PFSK-1 (cell line): ENCODE results near the gene TMEM132E. TPM values are rescaled to one million over a fixed set of nuclear protein-coding genes. Genes with fewer than 3 reads are reported as not detected.

ENCODE experiments used
- FOXP2 ChIP-seq: optimal IDR thresholded peaks from 2 replicates; pipeline ENCODE3; 2011; ENCODE audit warnings: borderline replicate concordance, control low read depth, inconsistent platforms; ENCODE audit not compliant: insufficient read depth; ENCODE audit errors: extremely low read length, extremely low read depth
- POLR2AphosphoS5 ChIP-seq: IDR thresholded peaks from 2 replicates; pipeline ENCODE4 v1.6.1; 2012; ENCODE audit warnings: low read depth, mild to moderate bottlenecking, control low read depth, low read length, moderate library complexity
- REST ChIP-seq, 2 experiments: IDR thresholded peaks; 2 replicates each; pipeline versions ENCODE4 v1.6.1 to v1.8.0; 2011 to 2012; ENCODE audit warnings: low read depth in 2 of 2, low read length in 2 of 2, control low read depth in 1 of 2, inconsistent platforms in 1 of 2, mild to moderate bottlenecking in 1 of 2, moderate library complexity in 1 of 2; ENCODE audit not compliant: insufficient read depth in 1 of 2
- SIN3A ChIP-seq: IDR thresholded peaks from 2 replicates; pipeline ENCODE4 v1.6.1; 2012; ENCODE audit warnings: mild to moderate bottlenecking, low read length, moderate library complexity, borderline replicate concordance; ENCODE audit not compliant: insufficient read depth
- TAF1 ChIP-seq: IDR thresholded peaks from 2 replicates; pipeline ENCODE4 v1.6.1; 2012; ENCODE audit warnings: low read length, control low read depth, borderline replicate concordance; ENCODE audit not compliant: insufficient read depth
- polyA plus RNA-seq: library from polyadenylated mRNA; unstranded; fragments of >200 nt; gene quantifications from one replicate; pipeline ENCODE4 v1.2.1, GENCODE V29; 2012; ENCODE audit warnings: low read depth, missing spikeins; ENCODE audit not compliant: insufficient read length

The TMEM132E gene
- 30.1 TPM for polyA plus RNA-seq

- TF ChIP-seq REST (IDR thresholded peaks at IDR 0.05; ENCODE audit: insufficient read depth in 1 of 2, low read depth in 2 of 2, low read length in 2 of 2) (no peak), SIN3A (peak; percentile 20; the same call in 1 of the 2 replicates), FOXP2 (no peak)
These were observed at the start of gene TMEM132E for GRCh38 chr17:34579017-34579946. TSS of gene TMEM132E (plus strand) at chr17:34579582. CDS start at chr17:34581077, 1,495 bp downstream.

- no peak for TF ChIP-seq REST (IDR thresholded peaks at IDR 0.05; ENCODE audit: insufficient read depth in 1 of 2, low read depth in 2 of 2, low read length in 2 of 2)
- TF ChIP-seq FOXP2: no peak
- no peak for TF ChIP-seq POLR2AphosphoS5
- TF ChIP-seq SIN3A: no peak
These were observed 48.5 kb upstream of the TMEM132E start for GRCh38 chr17:34530918-34531317.

- TF ChIP-seq TAF1: no peak
- no peak for TF ChIP-seq POLR2AphosphoS5
- TF ChIP-seq REST (IDR thresholded peaks at IDR 0.05; ENCODE audit: insufficient read depth in 1 of 2, low read depth in 2 of 2, low read length in 2 of 2): no peak
- TF ChIP-seq SIN3A: no peak
- no peak for TF ChIP-seq FOXP2
These were observed 46.9 kb upstream of the TMEM132E start for GRCh38 chr17:34532281-34533065.

- TF ChIP-seq FOXP2 (no peak), REST (IDR thresholded peaks at IDR 0.05; ENCODE audit: insufficient read depth in 1 of 2, low read depth in 2 of 2, low read length in 2 of 2) (no peak), SIN3A (no peak), POLR2AphosphoS5 (no peak), TAF1 (no peak)
These were observed 45.4 kb upstream of the TMEM132E start for GRCh38 chr17:34533806-34534527.
